ENCODE results near the gene TNS1. TPM values are rescaled to one million over a fixed set of nuclear protein-coding genes. Genes with fewer than 3 reads are reported as not detected.
A peak's percentile ranks its signal among the peaks of the same experiment; 100 is the strongest.

The TNS1 gene
- polyA plus RNA-seq, 4 donors = 56.1 to 65.8 (median 61.6) TPM

DNA sequence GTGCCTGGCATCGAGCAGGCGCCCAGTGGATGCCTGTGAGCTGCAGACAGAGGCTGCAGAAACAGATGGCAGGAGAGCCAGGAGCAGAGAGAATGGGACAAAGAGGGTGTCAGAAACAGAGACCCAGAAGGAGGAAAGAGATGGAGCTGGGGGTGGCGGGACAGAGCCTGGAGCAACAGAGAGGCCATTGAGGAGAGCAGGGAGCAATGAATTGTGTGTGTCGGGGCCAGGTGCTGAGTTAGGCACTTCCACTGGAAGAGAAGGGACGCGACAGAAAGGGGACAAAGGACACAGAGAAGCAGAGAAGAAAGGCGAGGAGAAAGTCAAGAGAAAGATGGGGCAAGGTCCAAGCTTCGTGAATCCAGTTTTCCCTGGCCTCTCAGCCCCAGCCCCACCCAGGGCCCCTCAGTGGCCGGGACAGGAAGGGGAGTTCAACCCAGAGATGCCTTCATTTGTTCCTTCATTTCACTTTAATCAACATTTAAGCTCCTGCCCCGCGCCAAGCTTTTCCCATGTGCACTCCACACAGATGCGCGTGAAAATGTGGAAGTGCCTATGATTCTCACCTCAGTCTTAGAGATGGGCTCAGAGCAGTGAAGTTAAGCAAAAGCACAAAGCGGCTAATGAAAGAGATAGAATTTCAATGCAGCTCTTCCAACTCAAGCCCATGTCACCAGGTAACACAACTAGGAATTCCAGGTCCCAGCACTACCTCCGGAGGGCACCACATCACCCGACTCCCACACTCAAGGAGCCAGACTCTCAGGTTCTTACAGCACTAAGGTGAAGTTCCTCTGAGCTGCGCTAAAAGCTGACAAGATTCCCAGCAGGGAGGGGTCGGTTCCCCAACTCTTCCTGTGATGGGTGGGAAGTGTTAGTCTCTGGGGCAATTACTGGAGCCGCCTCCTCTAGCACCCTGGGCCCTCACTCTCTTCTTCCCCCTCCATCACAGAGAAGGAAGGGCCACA, 55.1 kb downstream of the TNS1 start:
- no peak for DNase-seq (ENCODE audit: low read depth in 4 of 4, low spot score in 3 of 4)

DNA sequence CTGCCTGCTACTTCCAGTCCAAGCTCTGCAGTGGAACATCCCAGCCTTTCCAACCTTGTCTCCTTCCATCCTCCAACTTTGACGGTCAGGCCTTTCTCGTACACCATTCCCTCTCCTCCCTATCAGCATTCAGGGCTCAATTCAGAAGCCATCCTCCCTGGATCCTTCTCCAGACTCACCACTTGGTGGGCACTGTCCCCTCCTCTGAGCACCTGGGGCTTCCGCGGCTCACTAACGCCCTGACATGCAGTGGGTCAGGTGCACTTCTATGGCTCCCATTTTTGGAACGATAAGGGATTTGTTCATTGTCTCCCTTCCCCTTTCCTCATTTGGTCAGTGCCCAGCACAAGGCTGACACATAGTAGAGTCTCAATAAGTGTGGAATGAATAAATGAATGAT, 56.7 kb downstream of the TNS1 start:
- no peak for DNase-seq (ENCODE audit: low read depth in 4 of 4, low spot score in 3 of 4)

DNA sequence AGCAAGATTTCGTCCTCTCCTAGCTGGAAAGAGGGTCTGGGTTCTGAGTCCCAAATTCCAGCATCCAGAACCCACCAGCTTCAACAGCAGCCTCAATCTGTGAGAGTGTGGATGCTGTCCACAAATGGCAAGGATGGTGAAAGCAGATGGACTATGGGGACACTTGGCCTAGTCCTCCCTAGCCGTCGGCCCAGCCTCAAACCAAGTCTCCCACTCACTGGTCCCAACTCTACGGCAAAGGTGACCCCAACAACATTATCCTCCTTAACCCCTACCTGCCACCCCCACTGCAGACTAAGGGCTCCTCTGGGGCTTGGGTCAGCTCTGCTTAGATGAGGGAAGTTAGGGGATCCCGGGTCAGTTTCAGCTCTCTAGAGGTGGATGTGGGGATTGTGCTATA, 57.3 kb downstream of the TNS1 start:
- no peak for DNase-seq (ENCODE audit: low read depth in 4 of 4, low spot score in 3 of 4)

DNA sequence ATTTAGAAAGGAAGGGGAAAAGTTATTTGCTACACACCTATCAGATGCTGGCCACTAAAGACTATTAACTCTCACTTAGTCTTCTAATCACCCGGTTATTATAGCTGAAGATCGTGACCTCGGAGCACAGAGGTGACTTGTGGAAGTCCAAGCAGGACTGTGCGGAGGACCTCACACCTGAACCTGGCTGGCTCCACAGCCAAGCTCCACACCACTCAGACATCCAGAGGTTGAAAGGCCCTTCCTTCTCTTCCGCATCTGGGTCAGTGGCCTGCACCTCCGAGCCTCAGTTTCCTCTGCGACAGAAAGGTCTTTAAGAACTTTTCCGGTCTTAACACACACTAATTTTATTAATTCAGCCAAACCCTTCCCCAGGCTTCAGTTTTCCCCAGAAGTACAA, 57.9 kb downstream of the TNS1 start:
- no peak for DNase-seq (ENCODE audit: low read depth in 4 of 4, low spot score in 3 of 4)

DNA sequence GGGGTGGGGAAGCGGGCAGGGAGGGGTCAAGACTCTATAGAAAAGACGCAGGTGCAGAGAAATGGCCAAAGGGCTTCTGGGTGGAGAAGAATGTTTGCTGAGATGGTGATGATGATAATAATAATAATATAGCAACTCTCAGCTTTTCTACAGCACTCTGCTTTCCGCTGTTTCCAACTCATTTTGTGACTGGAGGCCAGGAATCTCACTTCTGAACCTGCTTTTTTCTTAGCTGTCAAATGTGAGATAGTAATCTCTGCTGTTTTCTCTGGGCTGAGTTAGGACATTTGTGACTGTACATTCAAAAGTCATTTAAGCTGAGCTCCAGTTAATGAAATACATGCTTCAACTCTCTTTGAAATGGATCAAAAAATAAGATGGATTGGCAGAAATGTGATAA, 58.4 kb downstream of the TNS1 start:
- DNase-seq (ENCODE audit: low read depth in 4 of 4, low spot score in 3 of 4) = no peak

DNA sequence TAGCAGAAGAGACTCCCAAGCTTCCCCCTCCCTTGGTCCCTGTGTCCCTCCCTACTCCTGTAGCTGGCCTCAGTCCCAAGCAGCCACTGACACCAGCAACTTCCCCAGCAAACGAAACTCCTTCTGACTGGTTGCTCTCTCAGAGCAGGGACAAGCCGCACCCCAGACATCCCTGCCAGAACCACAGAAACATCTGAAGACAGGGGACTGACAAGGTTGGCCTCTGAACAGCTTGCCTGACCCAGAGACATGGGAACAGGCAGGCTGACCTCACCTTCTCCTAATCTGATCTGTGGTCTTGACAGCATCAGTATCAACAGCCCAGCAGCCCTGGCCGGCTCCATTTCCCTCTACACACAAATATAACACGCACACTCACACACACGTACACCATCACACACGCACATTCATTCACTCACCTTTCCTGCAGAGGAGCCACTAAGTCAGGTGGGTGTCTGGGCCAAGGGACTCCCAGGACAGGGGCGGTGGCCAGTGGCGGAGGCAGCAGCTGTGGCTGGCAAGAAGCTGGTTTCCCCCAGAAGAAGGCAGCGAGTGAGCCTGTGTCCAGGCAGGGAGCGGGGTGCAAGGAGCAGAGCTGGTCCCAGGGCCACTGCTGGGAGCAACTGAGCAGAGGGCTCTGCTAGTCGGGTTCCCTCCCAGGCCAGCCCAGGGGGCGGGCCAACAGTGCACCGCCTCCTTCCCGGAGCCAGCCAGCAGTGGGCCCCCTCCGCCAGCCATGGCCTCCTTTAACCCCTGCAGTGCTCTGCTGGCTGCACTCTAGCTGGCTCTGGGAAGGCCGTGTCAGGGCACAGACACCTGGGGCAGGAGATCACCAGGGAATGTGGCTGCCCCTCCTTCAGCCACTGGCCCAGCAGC, 59.1 kb downstream of the TNS1 start:
- peak in 1 of 4 donors; percentile 63 for DNase-seq (ENCODE audit: low read depth in 4 of 4, low spot score in 3 of 4)

DNA sequence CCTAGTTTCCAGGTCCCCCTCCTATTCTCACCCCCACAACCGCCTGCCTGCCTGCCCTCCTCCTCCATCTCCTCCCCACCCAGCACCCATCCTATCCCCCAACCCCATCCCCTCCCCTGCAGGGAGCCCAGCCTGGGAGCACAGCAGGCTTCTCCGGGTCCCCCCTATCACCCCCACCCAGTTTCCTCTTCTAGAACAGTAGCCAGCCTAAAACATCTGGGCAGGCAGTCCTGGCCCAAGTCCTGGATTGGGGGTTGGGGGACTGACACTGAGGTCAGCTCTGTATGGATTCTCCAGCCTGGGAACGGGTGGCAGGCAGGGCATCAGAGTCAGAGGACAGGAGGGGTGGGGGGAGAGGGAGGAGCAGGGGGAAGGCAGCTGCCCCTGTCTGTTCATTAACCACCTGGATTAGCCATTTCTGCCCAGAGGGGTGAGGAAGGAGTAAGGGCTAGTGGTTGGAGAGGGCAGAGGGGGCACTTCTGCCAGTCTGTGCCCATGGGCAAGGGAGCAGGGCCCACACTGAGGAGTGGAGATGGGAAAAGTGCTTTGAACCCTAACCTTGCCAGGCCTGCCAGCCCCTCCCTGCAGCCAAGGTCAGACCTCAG, 60.0 kb downstream of the TNS1 start:
- no peak for DNase-seq (ENCODE audit: low read depth in 4 of 4, low spot score in 3 of 4)

DNA sequence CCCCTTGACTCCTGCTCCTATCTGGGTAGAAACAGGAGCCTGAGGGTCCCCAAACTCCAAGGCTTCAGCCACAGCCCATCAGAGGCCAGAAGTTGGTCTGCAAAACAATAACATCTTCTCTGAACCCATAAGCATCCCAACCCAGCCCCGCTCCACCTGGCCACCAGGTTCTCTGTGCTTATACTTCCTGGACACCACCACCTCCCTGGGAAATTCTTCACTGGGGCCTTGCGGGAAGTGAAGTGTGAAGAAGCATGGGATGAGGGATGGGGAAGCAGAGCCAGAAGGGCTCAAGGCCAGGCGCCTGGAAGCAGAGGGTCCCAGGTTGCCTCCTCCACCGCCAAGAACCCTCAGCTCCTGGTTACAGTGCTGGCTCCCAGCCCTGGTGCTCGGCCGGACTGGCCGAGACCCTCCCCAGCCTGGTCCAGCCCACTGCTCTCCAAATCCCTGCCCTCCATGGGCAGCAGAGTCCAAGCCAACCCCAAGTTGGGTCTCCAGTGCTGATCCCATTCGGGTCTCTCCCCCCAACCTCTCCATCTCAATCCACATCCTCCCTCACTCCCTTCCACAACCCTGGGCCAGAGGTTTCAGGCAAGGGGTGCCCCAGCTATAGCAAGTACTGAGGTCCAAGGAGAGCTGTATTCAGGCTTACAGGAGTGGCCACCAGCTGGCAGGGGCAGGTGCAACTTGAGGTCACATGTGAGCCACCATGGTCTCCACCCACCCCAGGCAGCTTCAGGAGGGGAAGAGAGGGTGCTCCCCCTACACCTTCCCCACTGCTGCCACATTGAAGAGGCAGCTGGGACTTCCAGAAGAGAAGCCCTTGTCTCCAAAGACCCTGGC, 60.7 kb downstream of the TNS1 start:
- DNase-seq (ENCODE audit: low read depth in 4 of 4, low spot score in 3 of 4) = no peak

DNA sequence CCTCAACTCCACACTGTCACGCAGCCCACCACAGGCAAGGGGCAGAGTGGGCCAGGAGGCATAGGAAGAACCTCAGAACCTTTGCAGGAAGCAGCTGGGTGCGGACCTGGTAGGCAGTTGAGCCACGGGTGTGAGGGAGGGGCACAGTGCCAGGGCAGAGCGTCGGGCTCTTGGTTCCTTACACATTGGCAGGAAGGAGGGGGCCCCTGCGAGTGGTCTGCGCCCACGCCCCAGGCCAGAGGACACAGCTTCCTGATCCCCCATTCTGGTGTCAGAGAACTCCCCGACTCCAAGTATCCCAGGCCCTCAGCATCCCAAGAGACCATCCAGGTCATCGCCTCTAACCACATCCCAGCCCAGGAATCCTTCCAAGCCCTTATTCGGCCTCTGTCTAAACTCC, 61.5 kb downstream of the TNS1 start:
- no peak for DNase-seq (ENCODE audit: low read depth in 4 of 4, low spot score in 3 of 4)

DNA sequence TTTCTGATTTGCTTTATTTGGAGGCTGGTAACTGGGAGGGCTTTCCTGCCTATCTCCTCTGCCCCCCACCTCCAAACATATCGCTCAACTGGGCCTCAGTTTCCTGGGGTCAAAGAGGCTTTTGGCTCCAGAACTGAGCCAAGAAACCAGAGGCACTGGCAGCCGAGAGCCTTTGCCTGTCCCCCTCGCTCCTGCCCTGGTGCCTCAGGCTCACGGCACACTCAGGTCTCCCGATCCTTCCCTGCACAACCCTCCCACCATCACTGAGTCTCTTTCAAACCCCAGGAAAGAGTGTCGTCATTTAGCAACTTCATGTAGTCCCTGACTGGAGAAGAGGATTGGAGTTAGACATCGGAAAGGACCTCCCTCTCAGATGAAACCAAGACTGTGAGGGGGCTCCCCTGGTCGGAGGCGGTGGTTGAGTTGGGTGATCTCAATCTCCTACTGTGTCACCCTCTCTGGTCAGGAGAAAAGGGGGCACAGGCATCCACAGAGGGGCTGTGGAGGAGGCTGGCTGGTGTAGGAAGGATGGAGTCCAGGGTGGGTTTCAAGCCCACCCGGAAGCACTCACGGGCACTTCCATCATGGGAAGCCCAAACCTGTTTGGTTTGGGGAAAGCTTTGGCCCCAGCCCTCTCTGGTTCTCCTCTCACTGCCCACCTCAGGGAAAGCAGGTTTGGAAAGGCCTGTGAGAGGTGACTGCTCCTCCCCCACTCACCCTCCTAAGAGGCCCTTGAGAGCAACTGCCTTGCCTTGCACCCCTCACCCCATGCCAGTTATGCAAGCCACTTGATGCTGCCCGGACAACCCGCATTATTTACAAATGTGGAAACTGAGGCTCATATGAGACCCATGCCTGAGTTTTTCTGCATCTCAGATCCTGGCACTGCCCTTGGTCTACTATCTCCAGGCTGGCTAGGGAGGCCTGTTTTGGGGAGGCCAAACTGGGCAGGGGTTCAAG, 62.3 kb downstream of the TNS1 start:
- DNase-seq (ENCODE audit: low read depth in 4 of 4, low spot score in 3 of 4) = no peak

DNA sequence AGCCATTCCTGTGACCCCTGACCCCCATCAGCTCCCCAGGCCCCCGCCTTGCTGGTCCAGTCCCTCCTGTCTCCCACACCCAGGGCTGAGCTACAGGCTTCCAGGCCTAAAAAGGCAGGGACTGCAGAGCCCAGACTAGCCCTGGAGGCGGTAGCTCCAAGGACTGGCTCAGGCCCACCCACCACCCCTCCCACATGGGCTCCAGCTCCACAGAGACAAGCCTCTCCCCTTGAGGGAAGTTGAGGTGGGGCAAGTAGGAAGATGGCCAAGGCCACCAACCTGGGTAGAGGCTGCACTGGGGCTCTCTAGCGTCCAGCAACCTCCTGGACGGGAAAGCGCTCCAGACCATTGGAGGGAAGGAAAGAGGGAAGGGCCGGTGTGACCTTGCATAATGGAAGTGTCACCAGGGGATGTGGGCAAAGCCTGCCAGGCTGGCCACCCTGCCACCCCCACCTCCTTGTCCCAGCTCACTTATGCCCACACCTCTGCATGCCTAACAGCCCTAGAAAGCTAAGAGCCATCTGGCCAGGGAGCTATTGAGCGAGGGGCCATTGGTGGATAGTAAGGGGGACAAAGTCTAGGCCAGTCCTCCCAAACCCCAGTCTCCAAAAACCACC, 63.1 kb downstream of the TNS1 start:
- no peak for DNase-seq (ENCODE audit: low read depth in 4 of 4, low spot score in 3 of 4)

DNA sequence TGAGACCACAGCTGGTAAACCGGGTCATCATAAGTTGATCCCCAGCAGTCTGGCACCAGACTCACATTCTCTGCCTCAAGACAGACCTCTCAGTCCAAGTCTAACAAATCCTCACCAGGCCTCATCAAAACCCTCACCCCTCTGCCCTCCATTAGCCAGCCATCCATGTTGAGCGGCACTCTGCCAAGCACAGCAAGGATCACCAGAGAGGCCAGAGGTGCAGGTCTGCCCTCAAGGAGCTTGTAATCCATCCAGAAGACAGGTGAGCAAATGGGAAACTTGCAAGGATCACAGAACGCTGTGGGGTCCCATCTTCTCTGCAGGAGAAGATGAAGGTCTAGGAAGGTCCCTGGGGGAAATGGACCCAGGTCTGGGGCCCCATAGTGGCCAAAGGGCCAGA, 63.6 kb downstream of the TNS1 start:
- DNase-seq (ENCODE audit: low read depth in 4 of 4, low spot score in 3 of 4) = no peak

DNA sequence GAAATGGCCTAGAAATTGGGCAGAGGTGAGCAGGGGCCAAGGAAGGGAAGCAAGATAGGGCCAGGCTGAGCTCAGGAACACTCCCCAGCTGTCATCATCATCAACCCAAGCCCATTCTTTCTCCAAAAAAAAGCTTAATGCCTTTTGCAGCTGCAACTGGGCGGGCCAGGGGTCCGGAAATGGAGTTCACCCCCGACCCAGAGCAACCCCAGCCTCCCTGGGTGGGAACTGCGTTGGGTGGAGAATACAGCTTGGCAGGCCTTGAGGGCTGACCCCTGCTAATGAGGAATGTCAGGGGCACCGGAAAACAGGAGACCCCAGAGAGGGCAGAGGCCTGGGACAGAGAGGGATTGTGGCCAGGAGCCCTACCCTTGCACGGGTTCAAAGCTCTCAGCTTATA, 64.8 kb downstream of the TNS1 start:
- no peak for DNase-seq (ENCODE audit: low read depth in 4 of 4, low spot score in 3 of 4)

DNA sequence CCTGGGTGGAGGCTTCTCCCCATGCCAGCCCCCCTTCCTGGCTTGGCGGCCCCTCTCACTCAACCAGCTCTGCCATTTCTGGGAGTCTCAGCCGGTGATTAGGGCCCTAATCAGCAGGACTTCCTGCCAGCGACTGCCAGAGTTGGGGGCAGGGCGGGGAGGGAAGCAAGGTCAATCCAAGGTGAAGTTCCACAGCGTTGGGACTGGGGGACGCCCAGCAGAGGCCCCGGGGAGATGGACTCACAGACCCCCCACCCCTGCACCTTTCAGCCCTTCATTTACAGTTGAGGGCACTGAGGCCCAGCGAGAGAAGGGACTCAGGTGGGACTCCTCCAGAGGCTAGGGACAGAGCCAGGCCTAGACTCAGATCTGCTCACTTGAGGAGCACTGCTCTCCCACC, 65.3 kb downstream of the TNS1 start:
- no peak for DNase-seq (ENCODE audit: low read depth in 4 of 4, low spot score in 3 of 4)

DNA sequence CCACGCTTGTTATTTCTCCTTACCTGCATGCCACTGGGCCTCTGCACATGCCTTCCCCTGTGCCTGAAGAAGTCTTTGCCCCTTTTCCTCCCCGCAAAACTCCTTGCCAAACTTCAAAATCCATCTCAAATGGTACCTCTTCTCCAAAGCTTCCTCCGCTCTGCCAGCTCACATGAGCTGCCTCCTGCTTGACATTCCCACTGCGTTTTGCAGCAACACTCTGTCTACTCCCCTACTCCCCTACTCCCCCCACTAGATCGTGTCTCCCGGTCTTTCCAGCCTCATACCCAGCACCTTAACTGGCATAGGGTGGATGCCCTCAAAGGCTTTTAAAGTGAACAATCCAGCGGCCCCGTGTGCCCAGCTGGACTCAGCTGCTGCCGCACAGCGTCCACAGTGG, 65.8 kb downstream of the TNS1 start:
- DNase-seq (ENCODE audit: low read depth in 4 of 4, low spot score in 3 of 4) = no peak

DNA sequence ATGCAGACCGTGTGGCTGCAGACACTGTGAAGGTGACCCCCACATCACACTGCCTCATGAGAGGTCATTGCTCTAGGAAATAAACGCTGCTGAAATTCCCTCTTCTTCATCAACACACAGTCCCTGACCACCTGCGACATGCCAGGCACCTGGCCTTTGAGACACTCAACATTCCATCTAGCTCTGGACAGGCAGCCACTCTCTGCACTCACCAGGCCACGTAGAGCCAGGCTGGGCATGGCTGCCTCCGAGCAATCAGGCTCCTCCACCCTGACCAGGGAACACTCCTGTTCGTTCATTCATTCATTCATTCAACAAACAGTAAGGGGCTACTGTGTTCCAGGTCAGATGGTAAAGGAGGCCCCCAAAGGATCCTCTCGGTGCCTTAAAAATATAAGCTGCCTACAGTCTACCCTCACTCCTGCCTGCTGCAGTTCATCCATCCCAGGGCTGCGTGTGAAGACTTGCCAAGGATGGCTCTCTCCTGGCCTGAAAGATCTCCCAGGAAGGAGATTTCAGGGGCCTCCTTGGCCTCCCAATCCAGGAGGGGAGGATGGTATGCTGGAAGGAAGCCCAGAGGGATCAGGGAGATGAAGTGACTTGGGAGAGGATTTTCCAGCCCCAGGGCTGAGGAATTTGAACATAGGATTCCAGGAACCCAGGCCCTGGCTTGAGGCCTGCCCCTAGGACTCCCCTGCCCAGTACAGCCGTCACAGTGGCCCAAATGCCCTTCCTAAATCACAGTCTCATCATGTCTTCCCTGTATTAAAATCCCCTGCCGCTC, 66.7 kb downstream of the TNS1 start:
- DNase-seq (ENCODE audit: low read depth in 4 of 4, low spot score in 3 of 4) = no peak

DNA sequence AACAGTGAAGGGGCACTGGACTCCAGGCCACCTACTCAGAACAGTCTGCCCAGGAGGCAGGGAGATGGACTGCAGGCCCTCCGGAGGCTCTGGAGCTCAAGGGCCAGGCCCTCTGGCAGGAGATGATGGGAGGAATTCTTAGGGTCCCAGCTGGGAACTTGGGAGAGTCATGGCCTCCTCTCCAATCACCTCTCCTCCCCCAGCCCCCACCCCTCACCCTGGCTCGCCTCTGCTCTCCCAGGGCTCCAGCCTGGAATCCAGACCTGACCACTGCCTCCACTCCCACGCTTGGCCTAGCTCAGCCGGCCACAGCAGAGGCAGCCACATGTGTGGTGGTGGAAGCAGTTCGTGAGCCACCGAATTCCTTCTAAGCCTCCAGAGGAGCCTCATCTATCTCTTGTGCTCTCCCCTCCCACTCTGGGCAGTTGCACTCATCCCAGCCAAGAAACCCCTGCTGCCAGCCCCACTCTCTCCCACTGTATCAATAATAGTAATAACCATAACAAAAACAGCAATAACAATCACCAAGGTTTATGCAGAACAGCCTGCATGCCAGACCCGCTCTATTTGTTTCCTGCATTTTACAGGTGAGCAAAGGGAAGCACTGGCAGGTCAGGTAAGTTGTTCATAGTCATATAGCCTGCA, 67.4 kb downstream of the TNS1 start:
- DNase-seq (ENCODE audit: low read depth in 4 of 4, low spot score in 3 of 4) = no peak
